Testis (tissue), 3 donors: Measurements from ENCODE around the gene LRRC15. TPM values are rescaled to one million over a fixed set of nuclear protein-coding genes. Genes with fewer than 3 reads are reported as not detected.

Experiments
- DNase-seq: peaks from one replicate; pipeline ENCODE4 v3.0.0-alpha.2; 2019
- H3K27ac ChIP-seq, 2 donors: fragments of 200-600 bp; sonication (generic); one replicate each; pipeline ENCODE4 v1.5.1; 2019
- H3K27me3 ChIP-seq: fragments of 200-600 bp; sonication (generic); one replicate; pipeline ENCODE4 v1.5.1; 2019
- H3K36me3 ChIP-seq: fragments of 200-600 bp; sonication (generic); one replicate; pipeline ENCODE4 v1.5.1; 2017; ENCODE audit warnings: low read depth; ENCODE audit errors: missing control alignments
- H3K4me1 ChIP-seq: fragments of 200-600 bp; sonication (generic); one replicate; pipeline ENCODE4 v1.5.1; 2019
- H3K4me3 ChIP-seq, 2 donors: fragments of 200-600 bp; sonication (generic); one replicate each; pipeline ENCODE4 v1.5.1; 2017 to 2019
- H3K9me3 ChIP-seq: fragments of 200-600 bp; sonication (generic); one replicate; pipeline ENCODE4 v1.5.1; 2017
- POLR2A ChIP-seq: fragments of 450-650 bp; IDR thresholded peaks from one replicate; pipeline ENCODE4 v1.6.1; 2017; ENCODE audit warnings: antibody characterized with exemption, mild to moderate bottlenecking, moderate library complexity
- WGBS, 2 donors: methylation state at CpG; one replicate each; pipeline ENCODE4 v1.1.5; 2018; 5-methylcytosine and 5-hydroxymethylcytosine counted together
- intact Hi-C: fragments of 100-400 bp; cut with DNase I; formaldehyde crosslinking; loops from one replicate; pipeline ENCODE4 v1.15.1; 2023; ENCODE audit warnings: low total_unique reads
- polyA plus RNA-seq: library from polyadenylated mRNA; stranded (reverse); fragments of 350-450 nt; fragmentation: Illumina TruSeq; extraction: RNeasy Lipid Tissue Mini Kit (QIAGEN cat#74804); gene quantifications from one replicate; pipeline ENCODE4 v1.2.3, GENCODE V29; 2014; ENCODE audit warnings: low read depth, low replicate concordance; ENCODE audit not compliant: insufficient read depth
- total RNA-seq, 2 donors: library from RNA; depleted of rRNA; stranded (reverse); fragments of >200 nt; gene quantifications; one replicate each; pipeline ENCODE4 v1.2.3, GENCODE V29; 2016
- TF ChIP-seq, protein P1 (sequence below), 3 experiments: fragments of 450-650 bp in 2 of 3; fragments of 200-600 bp in 1 of 3; sonication (generic) in 1 of 3; IDR thresholded peaks; one replicate each; pipeline ENCODE4 v1.5.1; 2016 to 2019; ENCODE audit warnings: antibody characterized with exemption in 3 of 3, mild to moderate bottlenecking in 2 of 3, moderate library complexity in 1 of 3

LRRC15 gene
- total and polyA plus RNA-seq, 3 donors from 2014 or later = 0.06 to 0.75 TPM; not detected in 1

GRCh38 chr3:194383276-194383940 is 13.9 kb upstream of the LRRC15 start:
- Histone ChIP-seq H3K4me1 (no peaks in the 10 kb centered on the region), H3K36me3 (no peaks in the 10 kb centered on the region), H3K27me3 (no peaks in the 10 kb centered on the region), H3K27ac (no peak overlapping the region), H3K4me3 (no peak overlapping the region), H3K9me3 (no peaks in the 10 kb centered on the region)
- no peak for TF ChIP-seq POLR2A
- TF ChIP-seq, protein P1, sequence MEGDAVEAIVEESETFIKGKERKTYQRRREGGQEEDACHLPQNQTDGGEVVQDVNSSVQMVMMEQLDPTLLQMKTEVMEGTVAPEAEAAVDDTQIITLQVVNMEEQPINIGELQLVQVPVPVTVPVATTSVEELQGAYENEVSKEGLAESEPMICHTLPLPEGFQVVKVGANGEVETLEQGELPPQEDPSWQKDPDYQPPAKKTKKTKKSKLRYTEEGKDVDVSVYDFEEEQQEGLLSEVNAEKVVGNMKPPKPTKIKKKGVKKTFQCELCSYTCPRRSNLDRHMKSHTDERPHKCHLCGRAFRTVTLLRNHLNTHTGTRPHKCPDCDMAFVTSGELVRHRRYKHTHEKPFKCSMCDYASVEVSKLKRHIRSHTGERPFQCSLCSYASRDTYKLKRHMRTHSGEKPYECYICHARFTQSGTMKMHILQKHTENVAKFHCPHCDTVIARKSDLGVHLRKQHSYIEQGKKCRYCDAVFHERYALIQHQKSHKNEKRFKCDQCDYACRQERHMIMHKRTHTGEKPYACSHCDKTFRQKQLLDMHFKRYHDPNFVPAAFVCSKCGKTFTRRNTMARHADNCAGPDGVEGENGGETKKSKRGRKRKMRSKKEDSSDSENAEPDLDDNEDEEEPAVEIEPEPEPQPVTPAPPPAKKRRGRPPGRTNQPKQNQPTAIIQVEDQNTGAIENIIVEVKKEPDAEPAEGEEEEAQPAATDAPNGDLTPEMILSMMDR (IDR thresholded peaks at IDR 0.05) = no peak
- WGBS, 2 donors = 91 to 98% methylated on average over 12 to 14 of the region's 14 CpGs
- intact Hi-C loops = no loop called here
- no peak for DNase-seq

- intact Hi-C loops = no loop called here
Observed at GRCh38 chr3:194382892-194383223, 13.3 kb upstream of the LRRC15 start.

DNA sequence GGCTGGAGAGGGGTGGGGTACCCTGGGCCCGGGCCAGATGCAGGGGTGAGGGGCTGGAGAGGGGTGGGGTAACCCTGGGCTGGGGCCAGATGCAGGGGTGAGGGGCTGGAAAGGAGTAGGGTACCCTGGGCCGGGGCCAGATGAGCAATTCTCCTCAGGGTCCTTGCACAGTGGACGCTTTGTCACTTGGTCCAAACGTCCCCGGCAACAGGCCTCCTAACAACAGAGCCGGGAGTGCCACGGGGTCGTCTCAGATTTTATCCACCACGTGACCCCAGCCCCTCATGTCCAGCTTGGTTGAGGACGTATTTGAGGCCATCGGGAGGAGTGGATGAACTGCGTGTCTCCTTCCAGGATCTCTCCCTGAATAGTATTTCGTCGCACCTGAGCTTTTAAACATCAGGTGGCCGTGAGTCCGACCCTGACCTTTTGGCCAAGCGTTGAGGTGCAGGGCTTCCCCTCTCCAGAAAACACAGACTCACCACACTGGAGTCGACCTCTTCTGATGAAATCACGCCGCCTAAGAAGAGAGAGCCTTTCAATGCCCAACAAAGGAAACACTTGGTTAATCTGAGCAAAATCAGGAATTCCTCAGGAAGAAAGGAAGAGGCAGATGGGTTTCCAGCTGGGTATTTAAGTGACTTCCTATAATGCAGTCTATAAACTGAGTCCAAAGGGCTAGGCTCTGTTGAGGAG is 12.8 kb upstream of the LRRC15 start:
- Histone ChIP-seq H3K27me3 (no peaks in the 10 kb centered on the region), H3K4me3 (no peak overlapping the region), H3K27ac (no peak overlapping the region), H3K9me3 (no peaks in the 10 kb centered on the region), H3K36me3 (no peaks in the 10 kb centered on the region), H3K4me1 (no peaks in the 10 kb centered on the region)
- DNase-seq = no peak
- 85 to 93% methylated on average over 19 to 20 of the region's 20 CpGs for WGBS, 2 donors
- intact Hi-C loops = no loop called here
- TF ChIP-seq, protein P1 (IDR thresholded peaks at IDR 0.05) = no peak
- no peak for TF ChIP-seq POLR2A

More at GRCh38 chr3:194382892-194383223, 13.3 kb upstream of the LRRC15 start:
- no peak for TF ChIP-seq POLR2A
- TF ChIP-seq, protein P1 (IDR thresholded peaks at IDR 0.05) = no peak
- DNase-seq = no peak
- H3K4me3 ChIP-seq = no peak overlapping the region
- 83 to 91% methylated on average over 9 of the region's 9 CpGs for WGBS, 2 donors
- H3K9me3 ChIP-seq = no peaks in the 10 kb centered on the region
- H3K27ac ChIP-seq = no peak overlapping the region
- H3K27me3 ChIP-seq = no peaks in the 10 kb centered on the region
- H3K4me1 ChIP-seq = no peaks in the 10 kb centered on the region
- no peaks in the 10 kb centered on the region for H3K36me3 ChIP-seq

DNA sequence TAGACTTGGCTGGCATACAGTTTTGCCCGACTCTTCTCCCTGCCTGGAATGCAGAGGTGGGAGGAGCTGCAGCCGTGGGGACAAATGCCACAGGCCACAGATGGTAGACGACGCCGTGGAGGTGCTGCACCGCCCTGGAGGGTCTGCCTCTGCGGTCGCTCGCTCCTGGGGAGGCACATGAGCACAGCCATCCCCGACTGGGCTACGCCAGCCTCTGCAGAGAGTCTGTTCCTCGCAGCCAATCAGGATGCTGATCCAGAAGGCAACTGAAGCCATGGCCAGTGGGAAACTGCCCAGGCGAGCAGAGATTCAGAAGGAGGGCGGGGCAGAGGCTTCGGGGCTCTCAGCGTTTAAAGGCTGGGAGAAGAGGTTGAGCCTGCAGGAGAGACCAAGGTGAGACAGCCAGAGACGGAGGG is 11.9 kb upstream of the LRRC15 start:
- whole genome bisulfite sequencing, 2 donors = 46 to 62% methylated on average over 10 to 17 of the region's 17 CpGs

More for the DNA sequence above, 11.9 kb upstream of the LRRC15 start:
- Histone ChIP-seq H3K4me3 (no peak overlapping the region), H3K36me3 (no peaks in the 10 kb centered on the region), H3K27ac (no peak overlapping the region), H3K4me1 (no peaks in the 10 kb centered on the region), H3K9me3 (no peaks in the 10 kb centered on the region), H3K27me3 (no peaks in the 10 kb centered on the region)
- TF ChIP-seq, protein P1 (IDR thresholded peaks at IDR 0.05) = no peak
- TF ChIP-seq POLR2A = no peak
- DNase-seq = no peak
- intact Hi-C loops = no loop called here
